GM12873 (cell line): ENCODE measurements around the gene NXPH2.

Experiments used
- CTCF ChIP-seq: IDR thresholded peaks from 2 replicates; pipeline ENCODE4 v1.5.1; 2012; ENCODE audit warnings: low read depth, mild to moderate bottlenecking, moderate library complexity, low read length, control low read depth; ENCODE audit not compliant: insufficient read depth; ENCODE audit errors: missing control alignments

The NXPH2 gene

DNA sequence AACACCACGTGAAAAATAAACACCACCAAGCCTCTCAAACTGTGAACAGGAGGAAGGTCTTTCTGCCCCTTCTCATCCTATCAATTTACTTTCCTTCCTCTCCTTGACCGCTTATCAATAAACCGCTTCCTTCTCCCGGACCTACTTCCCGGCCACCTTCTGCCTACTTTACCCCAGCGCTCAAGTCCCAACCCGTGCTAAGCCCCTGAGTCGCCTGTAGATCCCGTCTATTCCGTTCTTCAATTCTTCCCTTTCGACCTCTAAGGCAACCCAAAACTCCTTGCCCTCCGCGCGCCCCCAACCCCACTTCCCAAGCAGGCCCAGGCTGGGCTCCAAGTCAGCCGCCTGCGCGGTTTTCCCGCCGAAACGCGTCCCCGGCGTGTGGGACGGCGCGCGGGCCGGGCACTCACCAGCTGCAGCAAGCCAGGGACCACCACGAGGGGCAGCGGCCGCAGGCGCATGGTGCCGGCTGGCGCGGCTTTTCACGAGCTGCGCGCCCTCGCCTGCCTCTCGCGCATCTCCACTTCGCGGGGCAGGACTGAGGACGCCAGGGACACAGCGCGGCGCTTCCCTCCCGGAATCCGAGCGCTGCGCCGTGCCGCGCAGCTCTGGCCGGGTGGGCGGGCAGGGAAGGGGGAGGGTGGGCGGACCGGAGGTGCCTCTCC, at the start of gene NXPH2:
TSS of gene NXPH2 (minus strand) at position 610 of the 665 bp plus-strand sequence. CDS start at position 461, 149 bp downstream.
- no peak for TF ChIP-seq CTCF

- peak; percentile 60 for TF ChIP-seq CTCF
Measured at GRCh38 chr2:138829326-138829919, 49.2 kb upstream of the NXPH2 start.

DNA sequence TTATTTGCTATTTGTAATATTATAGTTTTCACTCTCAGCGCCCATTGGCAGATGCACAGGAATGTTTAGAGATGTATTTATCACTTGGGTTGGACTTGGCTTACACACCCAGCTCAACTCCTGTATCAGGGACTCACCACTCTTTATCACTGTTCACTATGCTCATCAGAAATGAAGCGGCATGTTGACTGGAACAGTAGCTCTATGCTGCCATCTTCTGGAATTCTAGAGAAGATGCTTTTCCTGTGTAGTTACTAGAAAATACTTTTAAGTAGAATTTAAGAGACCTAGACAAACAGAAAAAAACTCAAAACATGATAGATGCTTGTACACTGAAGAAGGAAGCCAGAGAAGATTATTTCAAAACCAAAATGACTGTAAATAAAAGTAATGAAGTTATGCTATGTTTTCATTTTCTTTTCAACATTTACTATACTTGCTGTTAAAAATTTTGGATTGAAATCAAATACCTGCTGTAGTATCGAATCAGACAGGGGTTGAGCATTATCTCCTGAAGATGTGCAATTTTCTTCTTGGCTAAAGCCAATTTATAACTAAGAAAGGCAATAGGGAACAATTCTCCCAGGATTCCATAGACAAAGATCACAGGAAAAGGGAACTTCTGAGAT, 47.4 kb upstream of the NXPH2 start:
- peak; percentile 68 for TF ChIP-seq CTCF

GRCh38 chr2:138823666-138824065, 43.5 kb upstream of the NXPH2 start:
- TF ChIP-seq CTCF: no peak

GRCh38 chr2:138819964-138820363, 39.8 kb upstream of the NXPH2 start:
- no peak for TF ChIP-seq CTCF

- no peak for TF ChIP-seq CTCF
Measured at GRCh38 chr2:138818556-138818955, 38.4 kb upstream of the NXPH2 start.

DNA sequence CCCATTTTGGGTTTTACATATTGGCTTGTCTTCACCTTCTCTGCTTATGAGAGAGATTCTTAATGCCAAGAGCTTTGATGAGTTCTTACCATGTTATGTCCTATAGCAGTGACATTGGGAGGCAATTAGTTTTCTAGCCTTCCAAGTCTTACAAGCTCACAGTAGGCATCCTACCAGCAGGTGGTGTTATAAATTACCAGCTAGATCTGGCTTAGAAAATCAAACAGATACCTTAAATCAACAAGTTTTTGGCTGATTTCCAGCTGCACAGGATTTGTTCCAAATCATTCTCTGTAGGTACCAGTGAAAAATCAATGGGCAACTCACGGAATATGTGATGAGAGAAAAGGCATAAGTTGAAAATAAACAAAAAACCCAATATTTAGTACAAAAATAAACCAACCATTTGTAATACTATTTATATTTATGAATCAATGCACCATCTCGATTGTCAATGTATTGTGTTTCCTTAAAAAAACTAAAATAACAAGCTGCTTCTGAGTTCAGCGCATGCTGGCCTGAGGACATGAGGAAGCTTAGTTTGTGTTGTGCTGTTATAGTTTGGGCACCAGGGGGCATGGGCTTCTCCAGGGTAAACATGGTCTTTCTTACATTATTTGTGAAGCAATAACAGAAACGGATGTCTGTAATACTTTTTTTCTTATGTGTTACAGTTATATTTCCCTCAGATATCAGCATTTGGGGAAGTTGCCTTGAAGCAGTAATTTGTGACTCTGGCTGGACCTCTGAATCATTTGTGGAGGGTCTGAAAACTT, 34.1 kb upstream of the NXPH2 start:
- TF ChIP-seq CTCF: peak; percentile 45
